SJCRH30 (cell line): Measurements from ENCODE around the gene LSM4. TPM values are rescaled to one million over a fixed set of nuclear protein-coding genes. Genes with fewer than 3 reads are reported as not detected.
"Not testable (repeated sequence)": the region's sequence is repeated elsewhere in the genome, so short reads cannot be mapped to it uniquely, and the experiment has no call there.

ENCODE experiments used
- DNase-seq, 2 experiments: peaks; one replicate each; pipeline ENCODE4 v3.0.0-alpha.2; 2015 to 2020
- H3K27ac ChIP-seq: fragments of 250-450 bp; sonication (Bioruptor Pico); 2 replicates; pipeline ENCODE4 v1.5.1; 2020; ENCODE audit warnings: mild to moderate bottlenecking, moderate library complexity
- H3K27me3 ChIP-seq: fragments of 250-450 bp; sonication (Bioruptor Pico); 2 replicates; pipeline ENCODE4 v1.5.1; 2020; ENCODE audit warnings: mild to moderate bottlenecking, moderate library complexity
- H3K36me3 ChIP-seq: fragments of 250-450 bp; sonication (Bioruptor Pico); 2 replicates; pipeline ENCODE4 v1.5.1; 2020; ENCODE audit warnings: mild to moderate bottlenecking, moderate library complexity
- H3K4me1 ChIP-seq: fragments of 250-450 bp; sonication (Bioruptor Pico); 2 replicates; pipeline ENCODE4 v1.5.1; 2020; ENCODE audit warnings: mild to moderate bottlenecking, moderate library complexity
- H3K4me3 ChIP-seq: fragments of 250-450 bp; sonication (Bioruptor Pico); 2 replicates; pipeline ENCODE4 v1.5.1; 2020; ENCODE audit warnings: mild to moderate bottlenecking, moderate library complexity
- H3K9me3 ChIP-seq: fragments of 250-450 bp; sonication (Bioruptor Pico); replicated peaks from 2 replicates; pipeline ENCODE4 v1.5.1; 2020; ENCODE audit warnings: mild to moderate bottlenecking, moderate library complexity
- total RNA-seq: library from RNA; depleted of rRNA; stranded (reverse); fragments of >200 nt; shearing (Covaris generic); gene quantifications from 2 replicates; pipeline ENCODE4 v1.2.3, GENCODE V29; 2014; rRNA removed

Gene LSM4
- 378 and 427 TPM in 2 replicates for total RNA-seq

DNA sequence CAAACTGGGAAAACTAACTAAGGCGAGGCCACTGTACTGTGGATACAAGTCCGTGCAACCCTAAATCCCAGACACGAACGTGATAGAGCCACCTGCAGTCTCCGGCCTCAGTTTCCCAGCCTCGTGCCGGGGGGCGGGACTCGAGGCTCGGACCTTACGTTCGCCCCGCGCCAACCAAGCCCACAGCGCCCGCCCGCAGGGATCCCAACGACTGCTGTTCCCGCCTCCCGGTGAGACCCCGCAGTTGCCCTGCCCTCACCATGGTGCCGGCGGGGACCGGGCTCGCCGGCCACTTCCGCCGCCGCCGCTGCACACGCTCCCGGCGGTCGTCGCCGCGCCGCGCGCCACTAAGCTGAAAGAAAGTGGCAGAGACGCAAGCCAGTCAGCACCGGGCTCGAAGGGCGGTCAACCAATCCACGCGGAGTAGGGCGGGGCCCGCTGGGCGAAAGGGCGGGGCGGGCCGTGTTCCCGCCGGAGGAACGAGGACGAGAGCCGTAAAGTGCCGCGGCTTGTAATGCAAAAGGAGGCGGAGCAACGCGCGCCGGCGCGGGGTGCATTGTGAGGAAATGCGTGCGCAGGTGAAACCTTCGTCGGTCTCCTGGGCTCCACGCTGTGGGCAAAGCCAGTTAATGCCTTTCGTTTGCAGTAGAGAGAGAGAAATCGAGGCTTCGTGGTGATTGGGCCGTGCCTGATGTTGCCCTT is at the start of gene LSM4:
LSM4 (minus strand) TSS at position 318 of the 702 bp plus-strand sequence; CDS start at position 262, 56 bp downstream.
- Histone ChIP-seq H3K4me1 (peaks cover 14% of the 10 kb centered on the region), H3K4me3 (peak within 1 kb of the TSS; percentile 85), H3K27me3 (no peaks in the 10 kb centered on the region), H3K27ac (peak within 1 kb of the TSS; percentile 60), H3K36me3 (no peaks in the 10 kb centered on the region), H3K9me3 (no peaks in the 10 kb centered on the region)
- peak; percentile 99 for DNase-seq

DNA sequence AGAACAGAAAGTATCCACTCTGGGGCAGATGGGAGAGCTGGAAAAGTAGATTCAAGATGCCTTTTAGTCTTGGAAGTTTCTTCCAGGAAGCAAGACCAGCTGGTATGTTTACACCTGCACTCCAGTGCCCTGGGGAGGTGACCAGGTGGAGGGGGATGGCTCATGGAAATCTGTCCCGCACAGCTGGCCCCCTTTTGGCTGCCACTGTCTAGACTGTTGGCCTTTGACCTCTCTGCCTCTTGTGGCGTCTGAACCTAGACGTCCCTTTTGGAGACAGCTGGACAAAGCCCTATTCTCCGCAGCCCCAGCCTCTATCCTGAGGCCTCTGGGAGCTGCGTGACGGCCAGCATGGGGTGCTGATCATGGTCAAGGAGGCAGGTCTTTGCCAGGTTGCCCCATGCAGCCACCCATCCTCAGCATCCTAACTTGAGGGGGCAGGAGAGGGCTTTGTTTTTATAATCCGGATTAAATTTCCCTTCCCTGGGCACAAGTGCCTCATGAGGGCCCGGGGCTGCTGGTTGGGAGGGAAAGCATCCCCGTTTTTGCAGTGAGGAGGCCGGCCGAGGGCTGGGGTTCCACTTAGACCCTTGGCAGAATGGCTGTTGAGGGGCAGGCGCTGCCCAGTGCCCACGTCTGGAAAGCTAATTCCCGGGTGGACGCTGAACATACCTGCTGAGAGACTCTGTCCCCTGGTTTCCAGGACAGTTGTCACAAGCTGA is 45.8 kb upstream of the LSM4 start:
- Histone ChIP-seq H3K27me3 (no peaks in the 10 kb centered on the region), H3K9me3 (no peaks in the 10 kb centered on the region), H3K27ac (peak overlapping the region; percentile 64), H3K36me3 (no peaks in the 10 kb centered on the region), H3K4me1 (peaks cover 50% of the 10 kb centered on the region), H3K4me3 (no peak overlapping the region)
- peak; percentile 50 to 56 for DNase-seq

DNA sequence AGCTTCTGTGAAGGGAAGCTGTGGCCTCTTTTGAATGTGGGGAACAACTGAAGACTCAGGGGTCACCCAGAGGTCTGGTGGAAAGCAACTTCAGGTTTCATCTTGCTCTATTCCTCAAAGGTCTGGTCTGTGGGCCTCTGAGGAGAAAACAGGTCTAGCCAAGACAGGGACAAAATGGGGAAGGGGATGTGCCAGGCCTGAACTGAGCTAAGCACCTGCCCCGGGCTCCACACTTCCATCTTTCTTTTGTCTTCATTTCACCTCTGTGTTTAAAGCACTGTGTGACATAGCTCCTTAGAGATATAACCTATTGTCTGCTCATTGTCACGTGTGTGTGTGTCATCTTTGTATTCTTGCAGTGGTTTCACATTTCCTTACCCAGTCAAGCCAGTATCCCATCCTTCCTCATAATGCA is 43.2 kb upstream of the LSM4 start:
- Histone ChIP-seq H3K36me3 (no peaks in the 10 kb centered on the region), H3K27ac (peak overlapping the region; percentile 98), H3K4me3 (no peak overlapping the region), H3K27me3 (no peaks in the 10 kb centered on the region), H3K4me1 (peaks cover 49% of the 10 kb centered on the region), H3K9me3 (no peaks in the 10 kb centered on the region)
- DNase-seq, result no peak

DNA sequence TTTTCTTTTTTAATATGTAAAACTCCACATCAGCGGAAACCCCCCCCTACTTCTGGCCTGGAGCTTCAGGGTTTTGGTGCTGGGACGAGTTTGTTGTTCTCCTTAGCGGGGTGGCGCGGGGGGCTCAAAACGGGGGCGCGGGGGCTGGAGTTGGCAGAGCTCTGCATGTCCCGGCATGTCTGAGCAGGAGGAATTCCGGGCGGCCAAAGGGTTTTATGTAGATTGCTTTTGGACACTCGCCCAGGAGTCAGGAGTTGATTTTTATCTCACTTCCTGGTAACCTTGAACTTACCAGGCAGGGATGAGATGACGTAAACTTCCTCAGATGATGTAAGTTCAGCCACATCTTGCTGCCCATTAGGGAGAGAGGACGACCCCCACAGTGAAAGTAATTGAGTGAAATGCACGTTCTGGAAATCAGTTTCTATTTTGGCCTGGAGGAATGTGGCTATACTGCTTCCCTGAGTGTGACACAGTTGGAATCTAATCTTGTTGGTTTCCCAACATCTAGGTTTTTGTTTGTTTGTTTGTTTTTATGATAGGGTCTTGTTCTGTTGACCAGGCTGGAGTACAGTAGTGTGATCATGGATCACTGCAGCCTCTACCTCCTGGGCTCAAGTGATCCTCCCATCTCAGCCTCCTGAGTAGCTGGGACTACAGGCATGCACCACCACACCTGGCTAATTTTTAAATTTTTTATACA is 42.1 kb upstream of the LSM4 start:
- Histone ChIP-seq H3K27ac (peak overlapping the region; percentile 98), H3K4me1 (peaks cover 48% of the 10 kb centered on the region), H3K27me3 (no peaks in the 10 kb centered on the region), H3K36me3 (no peaks in the 10 kb centered on the region), H3K9me3 (no peaks in the 10 kb centered on the region), H3K4me3 (peak overlapping the region; percentile 35)
- DNase-seq, result peak; percentile 97 to 98

DNA sequence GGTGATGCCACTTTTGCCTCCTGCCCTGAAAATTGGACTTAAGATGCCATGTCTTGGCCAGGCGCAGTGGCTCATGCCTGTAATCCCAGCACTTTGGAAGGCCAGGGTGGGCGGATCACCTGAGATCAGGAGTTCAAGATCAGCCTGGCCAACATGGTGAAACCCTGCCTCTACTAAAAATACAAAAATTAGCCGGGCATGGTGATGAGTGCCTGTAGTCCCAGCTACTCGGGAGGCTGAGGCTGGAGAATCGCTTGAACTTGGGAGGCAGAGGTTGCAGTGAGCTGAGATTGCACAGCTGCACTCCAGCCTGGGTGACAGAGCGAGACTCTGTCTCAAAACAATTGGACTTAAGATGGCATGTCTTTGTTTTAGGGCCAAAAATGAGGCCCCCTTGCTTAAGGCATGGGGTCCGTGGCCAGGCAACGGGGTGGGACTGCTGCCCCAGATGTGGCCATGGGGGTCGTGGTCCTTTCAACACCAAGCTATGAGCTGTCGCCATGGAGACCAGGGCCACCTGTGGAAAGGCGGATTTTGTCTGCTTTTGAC is 41.5 kb upstream of the LSM4 start:
- H3K27me3 ChIP-seq, H3K36me3 ChIP-seq, H3K9me3 ChIP-seq: not testable (repeated sequence)
- H3K27ac ChIP-seq, result peak overlapping the region; percentile 98
- peak in 1 of 2 experiments; percentile 64 for DNase-seq
- peak overlapping the region; percentile 35 for H3K4me3 ChIP-seq
- peaks cover 42% of the 10 kb centered on the region for H3K4me1 ChIP-seq

DNA sequence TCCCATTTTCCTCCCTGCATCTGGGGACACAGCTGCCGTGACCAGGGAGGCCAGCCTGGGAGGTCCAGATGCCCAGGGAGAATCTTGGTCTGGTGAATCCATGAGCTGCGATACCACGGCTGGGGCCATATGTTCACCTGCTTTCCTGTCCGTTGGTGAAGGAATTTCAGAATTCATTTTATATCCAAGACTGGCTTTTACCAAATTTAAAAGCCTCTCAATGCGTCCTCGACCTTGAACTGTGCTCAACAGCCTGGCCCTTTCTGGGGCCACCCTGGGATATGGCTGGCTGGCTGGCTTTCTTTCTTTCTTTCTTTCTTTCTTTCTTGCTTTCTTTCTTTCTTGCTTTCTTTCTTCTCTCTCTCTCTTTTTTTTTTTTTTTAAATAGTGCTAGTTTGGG is 40.9 kb upstream of the LSM4 start:
- Histone ChIP-seq H3K9me3 (no peaks in the 10 kb centered on the region), H3K27ac (peak overlapping the region; percentile 98), H3K36me3 (no peaks in the 10 kb centered on the region), H3K27me3 (no peaks in the 10 kb centered on the region), H3K4me3 (no peak overlapping the region), H3K4me1 (peaks cover 36% of the 10 kb centered on the region)
- peak; percentile 47 to 59 for DNase-seq

DNA sequence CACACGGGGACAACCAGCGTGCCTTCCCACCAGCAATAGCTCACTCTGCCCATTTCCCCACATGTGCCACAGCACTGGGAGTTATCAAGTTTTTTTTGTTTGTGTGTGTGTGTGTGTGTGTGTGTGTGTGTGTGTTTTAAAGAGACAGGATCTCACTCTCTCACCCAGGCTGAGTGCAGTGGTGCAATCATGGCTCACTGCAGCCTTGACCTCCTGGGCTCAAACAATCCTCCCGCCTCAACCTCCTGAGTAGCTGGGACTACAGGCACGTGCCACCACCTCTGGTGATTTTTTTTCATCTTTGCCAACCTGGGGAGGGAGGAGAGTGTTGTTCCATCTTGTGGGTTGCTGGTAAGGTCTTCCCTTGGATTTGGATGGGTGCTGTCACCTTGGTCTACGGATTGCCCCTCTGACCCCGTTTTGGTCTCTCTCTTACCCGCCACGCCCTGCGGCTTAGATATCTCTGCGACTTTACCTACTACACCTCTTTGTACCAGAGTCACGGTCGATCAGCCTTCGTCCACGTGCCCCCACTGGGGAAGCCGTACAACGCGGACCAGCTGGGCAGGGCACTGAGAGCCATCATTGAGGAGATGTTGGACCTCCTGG is 40.2 kb upstream of the LSM4 start:
- no peaks in the 10 kb centered on the region for H3K27me3 ChIP-seq
- H3K4me3 ChIP-seq, result no peak overlapping the region
- no peak for DNase-seq
- no peaks in the 10 kb centered on the region for H3K9me3 ChIP-seq
- H3K4me1 ChIP-seq, result peaks cover 31% of the 10 kb centered on the region
- no peaks in the 10 kb centered on the region for H3K36me3 ChIP-seq
- H3K27ac ChIP-seq, result peak overlapping the region; percentile 98

DNA sequence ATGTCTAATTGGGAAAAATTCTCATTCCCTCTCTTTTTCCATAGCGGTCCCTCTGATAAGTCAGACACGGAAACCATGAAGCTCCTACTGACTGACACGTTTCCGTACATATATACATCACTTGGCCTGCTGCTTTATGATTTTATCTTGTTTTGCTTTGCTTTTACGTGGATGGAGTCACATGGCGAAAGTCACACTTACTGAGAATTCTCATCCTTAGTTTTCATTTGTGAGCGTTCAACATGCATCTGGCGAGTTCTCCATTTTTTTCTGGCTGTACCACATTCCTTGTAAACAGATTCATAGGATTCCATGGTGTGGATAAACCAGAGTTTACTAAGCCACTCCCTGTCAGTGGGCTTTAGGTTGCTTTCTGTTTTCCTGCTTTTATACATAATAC is 38.8 kb upstream of the LSM4 start:
- Histone ChIP-seq H3K27me3 (no peaks in the 10 kb centered on the region), H3K4me1 (peaks cover 31% of the 10 kb centered on the region), H3K36me3 (peaks cover 12% of the 10 kb centered on the region), H3K9me3 (peaks cover 8% of the 10 kb centered on the region), H3K4me3 (no peak overlapping the region), H3K27ac (no peak overlapping the region)
- DNase-seq, result no peak

DNA sequence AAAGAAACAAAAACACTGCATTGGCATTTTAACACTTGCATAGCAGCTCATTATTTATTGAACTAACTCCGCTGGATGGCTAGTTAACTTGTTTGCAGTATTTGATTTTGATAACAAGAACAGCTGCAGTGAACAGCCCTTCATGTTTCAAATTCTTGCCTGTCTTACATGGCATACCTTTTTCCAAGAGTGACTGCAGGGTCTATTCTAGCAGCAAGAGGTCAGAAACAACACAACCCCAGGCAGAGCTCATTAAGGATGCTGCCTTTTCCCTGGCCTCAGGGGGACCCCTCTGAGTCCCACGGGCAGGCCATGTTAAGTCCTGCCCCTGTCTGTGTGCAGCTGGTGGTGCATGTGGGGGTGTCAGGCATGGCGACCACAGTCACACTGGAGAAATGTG is 34.2 kb upstream of the LSM4 start:
- peaks cover 12% of the 10 kb centered on the region for H3K36me3 ChIP-seq
- H3K4me1 ChIP-seq, result no peaks in the 10 kb centered on the region
- H3K9me3 ChIP-seq, result peaks cover 8% of the 10 kb centered on the region
- no peak overlapping the region for H3K27ac ChIP-seq
- DNase-seq, result no peak
- no peak overlapping the region for H3K4me3 ChIP-seq
- H3K27me3 ChIP-seq, result no peaks in the 10 kb centered on the region

DNA sequence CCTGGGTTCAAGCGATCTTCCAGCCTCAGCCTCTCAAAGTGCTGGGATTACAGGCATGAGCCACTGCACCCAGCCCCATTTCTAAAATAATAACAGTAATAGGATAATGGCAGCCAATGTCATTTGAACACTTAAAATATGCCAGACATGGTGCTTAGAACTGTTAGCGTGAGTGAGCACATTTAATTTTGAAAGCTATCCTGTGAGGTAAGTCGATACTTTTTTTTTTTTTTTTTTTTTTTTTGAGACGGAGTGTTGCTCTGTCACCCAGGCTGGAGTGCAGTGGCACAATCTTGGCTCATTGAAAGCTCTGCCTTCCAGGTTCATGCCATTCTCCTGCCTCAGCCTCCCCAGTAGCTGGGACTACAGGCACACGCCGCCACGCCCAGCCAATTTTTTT is 31.9 kb upstream of the LSM4 start:
- not testable (repeated sequence) for H3K4me1 ChIP-seq, H3K27ac ChIP-seq, H3K27me3 ChIP-seq, H3K9me3 ChIP-seq, DNase-seq, H3K4me3 ChIP-seq
- H3K36me3 ChIP-seq, result peaks cover 12% of the 10 kb centered on the region

DNA sequence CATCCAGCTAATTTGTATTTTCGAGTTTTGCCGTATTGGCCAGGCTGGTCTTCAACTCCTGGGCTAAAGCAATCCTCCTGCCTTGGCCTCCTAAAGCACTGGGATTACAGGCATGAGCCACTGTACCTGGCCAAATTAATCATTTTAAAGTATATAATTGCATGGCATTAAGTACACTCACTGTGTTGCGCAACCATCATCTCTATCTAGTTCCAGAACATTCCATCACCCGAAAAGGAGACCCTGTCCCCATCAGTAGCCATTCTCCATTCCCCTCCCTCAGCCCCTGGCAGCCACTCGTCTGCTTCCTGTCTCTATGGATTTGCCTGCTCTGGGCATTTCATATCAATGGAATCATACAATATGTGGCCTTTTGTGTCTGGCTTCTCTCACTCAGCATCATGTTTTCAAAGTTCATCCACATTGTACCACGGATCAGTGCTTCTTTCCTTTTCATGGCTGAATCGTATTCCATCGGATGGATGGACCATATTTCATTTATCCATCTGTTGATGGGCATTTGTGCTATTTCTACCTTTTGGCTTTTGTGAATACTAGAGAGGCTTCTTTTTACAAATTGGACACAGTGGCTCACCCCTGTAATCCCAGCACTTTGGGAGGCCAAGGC is 30.6 kb upstream of the LSM4 start:
- no peaks in the 10 kb centered on the region for H3K4me1 ChIP-seq
- H3K4me3 ChIP-seq, result no peak overlapping the region
- DNase-seq, result no peak
- H3K27ac ChIP-seq, result no peak overlapping the region
- H3K36me3 ChIP-seq, result peaks cover 12% of the 10 kb centered on the region
- H3K27me3 ChIP-seq, result no peaks in the 10 kb centered on the region
- H3K9me3 ChIP-seq, result peaks cover 8% of the 10 kb centered on the region

DNA sequence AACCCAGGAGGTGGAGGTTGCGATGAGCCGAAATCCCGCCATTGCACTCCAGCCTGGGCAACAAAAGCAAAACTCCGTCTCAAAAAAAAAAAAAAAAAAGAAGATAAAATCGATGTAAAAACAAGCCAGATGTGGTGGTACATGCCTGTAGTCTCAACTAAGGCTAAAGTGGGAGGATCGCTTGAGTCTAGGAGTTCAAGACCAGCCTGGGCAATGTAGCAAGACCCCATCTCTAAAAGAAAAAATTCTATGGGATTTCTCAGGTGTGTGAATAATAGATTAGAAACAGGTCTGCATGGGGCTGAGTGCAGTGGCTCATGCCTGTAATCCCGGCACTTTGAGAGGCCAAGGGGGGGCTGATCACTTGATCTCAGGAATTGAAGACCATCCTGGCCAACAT is 28.7 kb upstream of the LSM4 start:
- Histone ChIP-seq H3K27me3 (no peaks in the 10 kb centered on the region), H3K9me3 (no peaks in the 10 kb centered on the region), H3K36me3 (no peaks in the 10 kb centered on the region), H3K27ac (no peak overlapping the region), H3K4me1 (no peaks in the 10 kb centered on the region), H3K4me3 (no peak overlapping the region)
- no peak for DNase-seq

DNA sequence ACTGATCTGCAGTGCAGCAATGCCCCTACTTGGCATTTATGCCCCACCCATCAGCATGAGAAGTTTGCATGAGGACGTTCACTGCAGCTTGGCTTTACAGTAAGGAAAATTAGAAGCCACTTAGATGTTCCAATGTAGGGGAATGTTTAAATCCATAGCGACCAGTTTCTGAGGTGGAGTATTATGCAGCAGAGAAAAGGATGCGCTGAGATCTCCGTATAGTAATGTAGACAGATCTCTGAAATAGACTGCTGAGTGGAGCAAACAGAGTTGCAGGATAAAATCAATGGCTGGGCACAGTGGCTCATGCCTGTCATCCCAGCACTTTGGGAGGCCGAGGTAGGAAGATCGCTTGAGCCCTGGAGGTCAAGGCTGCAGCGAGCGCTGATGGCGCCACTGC is 27.6 kb upstream of the LSM4 start:
- no peaks in the 10 kb centered on the region for H3K27me3 ChIP-seq
- DNase-seq, result no peak
- H3K4me3 ChIP-seq, result no peak overlapping the region
- no peak overlapping the region for H3K27ac ChIP-seq
- no peaks in the 10 kb centered on the region for H3K9me3 ChIP-seq
- H3K36me3 ChIP-seq, result no peaks in the 10 kb centered on the region
- peaks cover 7% of the 10 kb centered on the region; the same call in 1 of the 2 replicates for H3K4me1 ChIP-seq

DNA sequence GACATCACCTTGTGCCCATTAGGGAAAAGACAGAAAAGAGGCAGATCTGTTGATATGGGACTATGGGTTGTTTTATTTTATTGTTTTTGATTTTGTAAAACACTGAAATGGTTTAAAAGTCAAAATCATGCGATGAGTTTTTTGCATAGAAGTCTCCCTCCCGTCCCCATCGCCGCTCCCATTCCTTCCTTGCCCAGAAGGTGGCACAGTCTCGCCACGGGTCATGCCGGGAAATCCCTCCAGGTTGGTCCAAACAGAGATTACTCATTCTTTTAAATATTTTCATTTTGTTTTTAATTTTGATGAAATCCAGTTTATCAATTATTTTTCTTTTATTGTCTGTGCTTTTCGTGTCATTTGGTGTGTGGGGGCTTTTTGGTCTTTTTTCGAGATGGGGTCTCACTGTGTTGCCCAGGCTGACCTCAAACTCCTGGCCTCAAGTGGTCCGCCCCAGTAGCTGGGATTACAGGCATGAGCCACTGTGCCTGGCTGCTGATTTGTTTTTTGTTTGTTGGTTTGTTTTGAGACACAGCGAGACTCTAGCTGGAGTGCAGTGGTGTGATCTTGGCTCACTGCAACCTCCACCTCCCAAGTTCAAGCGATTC is 26.8 kb upstream of the LSM4 start:
- peak; percentile 68 to 78 for DNase-seq
- H3K27me3 ChIP-seq, result no peaks in the 10 kb centered on the region
- no peaks in the 10 kb centered on the region for H3K36me3 ChIP-seq
- H3K4me3 ChIP-seq, result no peak overlapping the region
- no peak overlapping the region for H3K27ac ChIP-seq
- H3K9me3 ChIP-seq, result no peaks in the 10 kb centered on the region
- peaks cover 7% of the 10 kb centered on the region; the same call in 1 of the 2 replicates for H3K4me1 ChIP-seq
